ENCODE data around the gene SLC12A7. TPM values are rescaled to one million over a fixed set of nuclear protein-coding genes. Genes with fewer than 3 reads are reported as not detected.
"Not testable (repeated sequence)": the region's sequence is repeated elsewhere in the genome, so short reads cannot be mapped to it uniquely, and the experiment has no call there.

SLC12A7 gene
- total RNA-seq, 2 experiments from 2014 or later, result 31.5 to 37.5 TPM

DNA sequence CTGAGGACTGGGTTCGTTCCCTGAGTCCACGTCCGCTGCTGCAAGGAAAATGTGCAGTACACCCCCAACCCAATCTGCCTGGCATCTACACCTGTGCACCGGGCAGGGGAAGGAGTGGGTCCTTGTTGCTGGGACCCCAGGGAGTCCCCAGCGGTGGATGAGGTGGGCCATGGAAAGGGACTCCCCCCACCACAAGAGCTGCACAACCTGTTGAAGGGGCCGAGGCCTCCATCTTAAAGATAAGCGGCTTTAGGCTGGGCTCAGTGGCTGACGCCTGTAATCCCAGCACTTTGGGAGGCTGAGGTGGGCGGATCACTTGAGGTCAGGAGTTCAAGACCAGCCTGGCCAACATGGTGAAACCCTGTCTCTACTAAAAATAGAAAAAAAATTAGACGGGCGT lies 111.0 kb downstream of the SLC12A7 start:
- H3K4me3 Mint-ChIP-seq; ATAC-seq (ENCODE audit: low read depth); H3K9me3 Mint-ChIP-seq; H3K36me3 Mint-ChIP-seq; H3K27ac Mint-ChIP-seq; POLR2A ChIA-PET: not testable (repeated sequence)
- Mint-ChIP-seq H3K27me3 (peaks cover 17% of the 10 kb centered on the region), H3K4me1 (peaks cover 21% of the 10 kb centered on the region)
- peak; percentile 21 for DNase-seq

Small RNA genes within 50 kb of the gene (microRNA-seq; reads per million reads assigned to microRNA genes)
- gene MIR4635, result not detected

Other genes with a start within 250 kb of the SLC12A7 start
- 10 to 100 TPM; 63.5 to 65.6 TPM for gene BRD9, start 219.3 kb downstream of the SLC12A7 start, total RNA-seq
- 10 to 100 TPM; 18.3 to 20.9 TPM for gene TRIP13, start 219.2 kb downstream of the SLC12A7 start, total RNA-seq
- under 1 TPM; 0.23 to 0.36 TPM for gene NKD2, start 103.3 kb downstream of the SLC12A7 start, total RNA-seq
- not detected for gene SLC6A19, start 89.5 kb upstream of the SLC12A7 start, total RNA-seq
- not detected for gene SLC6A18, start 113.3 kb upstream of the SLC12A7 start, total RNA-seq
- gene TERT, start 183.0 kb upstream of the SLC12A7 start, total RNA-seq, result under 1 TPM in 1 of 2 experiments, not detected in 1; 0.36 TPM
- gene CLPTM1L, start 233.0 kb upstream of the SLC12A7 start, total RNA-seq, result 10 to 100 TPM; 80.9 to 82.7 TPM